Breast epithelium (tissue), 4 donors: ENCODE results near the gene SIGLEC9. TPM values are rescaled to one million over a fixed set of nuclear protein-coding genes. Genes with fewer than 3 reads are reported as not detected.
A peak's percentile ranks its signal among the peaks of the same experiment; 100 is the strongest.

Experiments used
- DNase-seq, 2 donors: peaks; one replicate each; pipeline ENCODE4 v3.0.0-alpha.2; 2019; ENCODE audit warnings: low spot score in 2 of 2
- H3K27ac ChIP-seq, 2 donors: fragments of 200-600 bp; sonication (generic) in 1 of 2; one replicate each; pipeline ENCODE4 v1.5.1; 2016 to 2019; ENCODE audit warnings: mild to moderate bottlenecking in 1 of 2
- H3K27me3 ChIP-seq, 2 donors: fragments of 200-600 bp; sonication (generic) in 1 of 2; one replicate each; pipeline versions ENCODE4 v1.5.1 to v1.6.0; 2017 to 2019; ENCODE audit warnings: control low read depth in 1 of 2, mild to moderate bottlenecking in 1 of 2
- H3K36me3 ChIP-seq: fragments of 200-600 bp; one replicate; pipeline ENCODE4 v1.5.1; 2019
- H3K4me1 ChIP-seq, 2 donors: fragments of 200-600 bp; sonication (generic); one replicate each; pipeline ENCODE4 v1.5.1; 2016 to 2019; ENCODE audit warnings: control low read depth in 1 of 2
- H3K4me3 ChIP-seq, 3 donors: fragments of 200-600 bp; sonication (generic); 1 replicate in 2 of 3; 2 replicates in 1 of 3; pipeline ENCODE4 v1.5.1; 2016 to 2019; ENCODE audit warnings: mild to moderate bottlenecking in 3 of 3, moderate library complexity in 2 of 3
- H3K9me3 ChIP-seq, 2 donors: fragments of 200-600 bp; sonication (generic) in 1 of 2; one replicate each; pipeline ENCODE4 v1.5.1; 2016 to 2019; ENCODE audit warnings: control low read depth in 1 of 2
- POLR2A ChIP-seq: fragments of 450-650 bp; IDR thresholded peaks from one replicate; pipeline ENCODE4 v1.6.1; 2016; ENCODE audit warnings: antibody characterized with exemption, mild to moderate bottlenecking, moderate library complexity
- POLR2AphosphoS5 ChIP-seq, 3 donors: sonication (generic); formaldehyde crosslinking; IDR thresholded peaks; one replicate each; pipeline ENCODE4 v1.6.1; 2017; ENCODE audit warnings: antibody characterized with exemption in 3 of 3
- intact Hi-C: fragments of 100-400 bp; cut with DNase I; formaldehyde crosslinking; loops from one replicate; pipeline ENCODE4 v1.15.1; 2023; ENCODE audit warnings: low total_unique reads
- total RNA-seq, 3 donors: library from RNA; depleted of rRNA; stranded (reverse); fragments of >200 nt; gene quantifications; one replicate each; pipeline ENCODE4 v1.1.0, GENCODE V29; 2016
- TF ChIP-seq, protein P1 (sequence below), 3 donors: fragments of 450-650 bp; IDR thresholded peaks; one replicate each; pipeline ENCODE4 v1.5.1; 2016 to 2017; ENCODE audit warnings: antibody characterized with exemption in 3 of 3, mild to moderate bottlenecking in 3 of 3, moderate library complexity in 3 of 3

SIGLEC9 gene
- total RNA-seq, 3 donors from 2014 or later, result 3.4 to 7.0 (median 4.3) TPM

DNA sequence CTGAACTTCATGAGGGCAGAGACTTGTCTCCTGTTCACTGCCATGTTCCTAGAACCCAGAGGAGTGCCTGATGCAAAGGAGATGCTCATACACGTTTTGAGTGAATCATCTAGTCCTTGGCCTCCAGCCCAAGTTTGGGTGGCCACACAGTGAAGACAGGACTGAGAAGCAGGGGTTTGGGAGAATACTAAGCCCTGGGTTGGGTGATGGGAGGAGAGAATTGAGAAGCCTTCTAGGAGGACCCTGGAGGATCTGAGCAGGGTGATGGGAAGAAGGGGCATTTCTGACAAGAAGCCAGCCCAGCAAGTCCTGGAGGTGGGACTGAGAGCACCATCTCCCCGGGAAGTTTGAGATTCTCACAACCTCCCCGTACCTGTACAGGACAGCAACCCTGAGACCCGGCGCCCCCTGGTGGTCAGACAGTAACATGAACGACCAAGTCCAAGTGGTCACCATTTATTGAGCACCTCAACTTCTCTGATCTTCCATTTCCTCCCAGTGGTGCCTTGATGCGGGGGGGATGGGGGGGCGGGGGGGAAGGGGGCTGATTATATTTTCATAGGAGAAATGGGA, 27.5 kb upstream of the SIGLEC9 start:
- Histone ChIP-seq H3K27me3 (no peaks in the 10 kb centered on the region), H3K4me3 (no peak overlapping the region), H3K36me3 (no peaks in the 10 kb centered on the region), H3K9me3 (no peaks in the 10 kb centered on the region), H3K4me1 (peaks cover 0 to 7% of the 10 kb centered on the region in 2 donors), H3K27ac (no peak overlapping the region)
- TF ChIP-seq POLR2AphosphoS5 (IDR thresholded peaks at IDR 0.05) (no peak), POLR2A (no peak)
- TF ChIP-seq, protein P1, sequence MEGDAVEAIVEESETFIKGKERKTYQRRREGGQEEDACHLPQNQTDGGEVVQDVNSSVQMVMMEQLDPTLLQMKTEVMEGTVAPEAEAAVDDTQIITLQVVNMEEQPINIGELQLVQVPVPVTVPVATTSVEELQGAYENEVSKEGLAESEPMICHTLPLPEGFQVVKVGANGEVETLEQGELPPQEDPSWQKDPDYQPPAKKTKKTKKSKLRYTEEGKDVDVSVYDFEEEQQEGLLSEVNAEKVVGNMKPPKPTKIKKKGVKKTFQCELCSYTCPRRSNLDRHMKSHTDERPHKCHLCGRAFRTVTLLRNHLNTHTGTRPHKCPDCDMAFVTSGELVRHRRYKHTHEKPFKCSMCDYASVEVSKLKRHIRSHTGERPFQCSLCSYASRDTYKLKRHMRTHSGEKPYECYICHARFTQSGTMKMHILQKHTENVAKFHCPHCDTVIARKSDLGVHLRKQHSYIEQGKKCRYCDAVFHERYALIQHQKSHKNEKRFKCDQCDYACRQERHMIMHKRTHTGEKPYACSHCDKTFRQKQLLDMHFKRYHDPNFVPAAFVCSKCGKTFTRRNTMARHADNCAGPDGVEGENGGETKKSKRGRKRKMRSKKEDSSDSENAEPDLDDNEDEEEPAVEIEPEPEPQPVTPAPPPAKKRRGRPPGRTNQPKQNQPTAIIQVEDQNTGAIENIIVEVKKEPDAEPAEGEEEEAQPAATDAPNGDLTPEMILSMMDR (IDR thresholded peaks at IDR 0.05), result peak; percentile 33 to 64 (median 49)
- peak; percentile 57 to 80 for DNase-seq
- intact Hi-C loops, result no loop called here

DNA sequence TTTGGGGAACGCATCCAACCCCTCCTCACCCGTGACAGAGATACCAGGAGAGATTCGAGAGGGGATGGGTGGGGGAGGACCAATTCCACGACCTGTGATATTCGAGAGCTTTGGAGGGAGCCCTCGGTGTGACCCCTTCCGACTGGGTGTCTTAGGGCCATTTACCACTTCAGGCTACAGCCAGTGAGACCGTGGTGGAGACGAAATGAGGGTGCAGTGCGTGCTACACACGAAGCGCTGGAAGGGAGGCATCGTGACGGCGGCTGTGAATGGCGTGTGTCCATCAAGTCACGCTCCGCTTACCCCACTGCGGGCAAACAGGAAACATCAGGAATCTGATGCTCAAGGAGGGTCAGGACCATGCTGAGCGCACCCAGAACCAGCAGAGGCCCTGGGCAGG, 26.9 kb upstream of the SIGLEC9 start:
- H3K9me3 ChIP-seq, result no peaks in the 10 kb centered on the region
- no peak overlapping the region for H3K27ac ChIP-seq
- no peak for DNase-seq
- H3K4me1 ChIP-seq, result peaks cover 0 to 2% of the 10 kb centered on the region in 2 donors
- no peaks in the 10 kb centered on the region for H3K27me3 ChIP-seq
- intact Hi-C loops, result no loop called here
- TF ChIP-seq POLR2A (no peak), POLR2AphosphoS5 (IDR thresholded peaks at IDR 0.05) (no peak)
- TF ChIP-seq, protein P1 (IDR thresholded peaks at IDR 0.05), result no peak
- no peak overlapping the region for H3K4me3 ChIP-seq
- H3K36me3 ChIP-seq, result no peaks in the 10 kb centered on the region

DNA sequence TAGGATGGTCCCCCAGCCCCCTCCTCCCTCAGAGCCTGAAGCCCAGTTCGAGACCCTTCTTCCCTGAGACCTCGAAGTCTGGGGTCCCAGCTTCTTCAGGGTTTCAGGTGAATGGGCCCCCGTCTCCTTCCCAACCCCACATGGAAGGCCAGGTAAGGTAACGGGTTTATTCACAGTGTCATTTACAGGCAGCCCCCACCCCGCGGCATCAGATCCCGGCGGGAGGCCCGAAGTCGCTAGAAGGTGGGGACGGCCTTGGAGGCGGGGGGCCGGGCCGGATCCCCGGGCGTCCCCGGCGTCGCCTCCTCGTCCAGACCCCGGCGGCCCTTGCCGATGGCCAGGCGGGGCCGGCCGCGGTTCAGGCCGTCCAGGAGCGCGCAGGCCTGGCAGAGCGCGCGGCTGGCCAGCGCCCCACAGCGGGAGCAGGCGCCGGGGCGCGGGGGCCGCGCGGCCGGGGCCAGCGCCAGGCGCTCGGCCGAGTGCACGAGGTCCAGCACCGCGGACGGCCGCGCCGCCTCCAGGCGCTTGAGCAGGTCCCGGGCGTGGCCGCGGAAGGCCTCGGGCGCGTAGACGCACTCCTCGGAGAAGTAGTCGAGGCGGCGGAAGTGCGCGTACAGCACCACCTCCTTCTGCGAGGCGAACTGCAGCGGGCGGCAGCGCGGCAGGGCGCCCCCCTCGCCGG, 26.2 kb upstream of the SIGLEC9 start:
- H3K27me3 ChIP-seq, result no peaks in the 10 kb centered on the region
- DNase-seq, result no peak
- H3K36me3 ChIP-seq, result no peaks in the 10 kb centered on the region
- peak overlapping the region in 1 of 3 donors; percentile 39 for H3K4me3 ChIP-seq
- TF ChIP-seq POLR2AphosphoS5 (IDR thresholded peaks at IDR 0.05) (no peak), POLR2A (no peak)
- TF ChIP-seq, protein P1 (IDR thresholded peaks at IDR 0.05), result no peak
- intact Hi-C loops, result no loop called here
- H3K27ac ChIP-seq, result no peak overlapping the region
- H3K4me1 ChIP-seq, result no peaks in the 10 kb centered on the region
- H3K9me3 ChIP-seq, result no peaks in the 10 kb centered on the region

DNA sequence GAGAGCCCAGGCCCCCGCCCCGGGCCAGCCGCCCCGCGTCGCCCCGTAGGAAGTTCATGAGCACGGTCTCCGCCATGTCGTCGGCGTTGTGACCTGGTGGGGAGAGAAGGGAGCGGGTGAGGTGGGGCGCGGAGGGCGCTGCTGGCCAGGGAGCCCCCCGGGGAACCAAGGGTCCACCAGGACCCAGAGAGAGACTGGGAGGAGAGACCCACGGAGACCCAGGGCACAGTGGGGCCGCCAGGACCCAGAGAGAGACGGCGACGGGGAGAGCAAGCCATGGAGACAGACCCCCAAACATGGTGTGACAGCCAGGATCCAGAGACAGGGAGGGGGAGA, 25.7 kb upstream of the SIGLEC9 start:
- no peaks in the 10 kb centered on the region for H3K4me1 ChIP-seq
- H3K27me3 ChIP-seq, result no peaks in the 10 kb centered on the region
- peak overlapping the region in 1 of 3 donors; percentile 39 for H3K4me3 ChIP-seq
- H3K27ac ChIP-seq, result no peak overlapping the region
- intact Hi-C loops, result no loop called here
- H3K9me3 ChIP-seq, result no peaks in the 10 kb centered on the region
- TF ChIP-seq POLR2AphosphoS5 (IDR thresholded peaks at IDR 0.05) (no peak), POLR2A (no peak)
- TF ChIP-seq, protein P1 (IDR thresholded peaks at IDR 0.05), result no peak
- H3K36me3 ChIP-seq, result no peaks in the 10 kb centered on the region
- DNase-seq, result no peak

DNA sequence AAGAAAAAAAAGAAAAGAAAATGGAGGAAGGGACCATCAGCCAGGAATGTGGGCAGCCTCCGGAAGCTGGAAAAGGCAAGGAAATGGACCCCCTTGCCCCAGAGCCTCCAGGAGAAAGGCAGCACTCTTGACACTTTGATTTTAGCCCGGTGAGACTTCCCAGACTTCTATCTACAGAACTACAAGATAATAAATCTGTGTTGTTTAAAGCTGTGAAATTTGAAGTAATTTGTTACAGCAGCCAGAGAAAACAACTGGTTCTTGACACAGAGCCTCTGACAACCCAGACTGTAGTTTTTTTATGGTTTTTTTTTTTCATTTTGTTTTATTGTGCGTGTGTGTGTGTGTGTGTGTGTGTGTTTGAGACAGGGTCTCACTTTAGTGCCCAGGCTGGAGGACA, 24.1 kb upstream of the SIGLEC9 start:
- intact Hi-C loops, result no loop called here
- no peak overlapping the region for H3K27ac ChIP-seq
- no peak overlapping the region for H3K4me3 ChIP-seq
- no peak for DNase-seq
- no peaks in the 10 kb centered on the region for H3K9me3 ChIP-seq
- no peak for TF ChIP-seq POLR2A
- TF ChIP-seq POLR2AphosphoS5 (IDR thresholded peaks at IDR 0.05), result no peak
- TF ChIP-seq, protein P1 (IDR thresholded peaks at IDR 0.05), result no peak
- H3K4me1 ChIP-seq, result no peaks in the 10 kb centered on the region
- H3K27me3 ChIP-seq, result no peaks in the 10 kb centered on the region
- H3K36me3 ChIP-seq, result no peaks in the 10 kb centered on the region
